Measurements from ENCODE around the gene FNIP2.
A peak's percentile ranks its signal among the peaks of the same experiment; 100 is the strongest.

FNIP2 gene

DNA sequence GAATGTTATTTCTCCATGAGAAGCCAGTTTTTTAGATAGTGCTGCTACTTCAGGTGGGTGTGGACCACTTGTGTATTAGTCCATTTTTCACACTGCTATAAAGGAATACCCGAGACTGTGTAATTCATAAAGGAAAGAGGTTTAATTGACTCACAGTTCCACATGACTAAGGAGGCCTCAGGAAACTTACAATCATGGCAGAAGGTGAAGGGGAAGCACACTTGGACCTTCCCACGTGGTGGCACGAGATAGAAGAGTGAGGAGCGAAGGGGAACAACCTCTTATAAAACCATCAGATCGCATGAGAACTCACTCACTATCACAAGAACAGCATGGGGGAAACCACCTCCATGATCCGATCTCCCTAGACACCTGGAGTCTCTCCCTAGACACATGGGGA is 42.2 kb upstream of the FNIP2 start:
- Histone ChIP-seq H3K79me1 (ENCODE audit: low read length) (peaks cover 2% of the 10 kb centered on the region), H3K4me3 (ENCODE audit: low read length) (no peak overlapping the region), H3K9ac (ENCODE audit: low read length) (no peak overlapping the region), H3K56ac (ENCODE audit: low read length) (no peak overlapping the region), H2AK5ac (ENCODE audit: low read length) (no peak overlapping the region), H3K27me3 (ENCODE audit: insufficient read depth, low read length, poor library complexity) (no peaks in the 10 kb centered on the region), H3K4me2 (ENCODE audit: low read length) (no peak overlapping the region), H3K4ac (ENCODE audit: low read depth, low read length) (no peak overlapping the region), H4K8ac (ENCODE audit: low read depth, low read length) (no peak overlapping the region), H2BK120ac (ENCODE audit: low read depth, low read length) (no peak overlapping the region), H2BK5ac (ENCODE audit: low read length) (no peak overlapping the region), H3K79me2 (ENCODE audit: control insufficient read depth, insufficient read depth, low read length) (peaks cover 7% of the 10 kb centered on the region), H2BK15ac (replicated peaks; ENCODE audit: low read depth) (no peak overlapping the region), H3K23ac (ENCODE audit: low read length) (no peak overlapping the region), H3K4me1 (ENCODE audit: control insufficient read depth, low read depth, low read length) (no peaks in the 10 kb centered on the region), H3K36me3 (ENCODE audit: control insufficient read depth, insufficient read depth, low read length) (no peaks in the 10 kb centered on the region), H3K18ac (ENCODE audit: low read length) (no peak overlapping the region), H4K5ac (ENCODE audit: low read length) (no peak overlapping the region), H3K27ac (ENCODE audit: low read depth, low read length) (no peak overlapping the region)
- no peak for DNase-seq
- WGBS (ENCODE audit: extremely low coverage, insufficient coverage, low lambda C conversion rate), result no CpG with 5 or more reads among the region's 6 CpGs

DNA sequence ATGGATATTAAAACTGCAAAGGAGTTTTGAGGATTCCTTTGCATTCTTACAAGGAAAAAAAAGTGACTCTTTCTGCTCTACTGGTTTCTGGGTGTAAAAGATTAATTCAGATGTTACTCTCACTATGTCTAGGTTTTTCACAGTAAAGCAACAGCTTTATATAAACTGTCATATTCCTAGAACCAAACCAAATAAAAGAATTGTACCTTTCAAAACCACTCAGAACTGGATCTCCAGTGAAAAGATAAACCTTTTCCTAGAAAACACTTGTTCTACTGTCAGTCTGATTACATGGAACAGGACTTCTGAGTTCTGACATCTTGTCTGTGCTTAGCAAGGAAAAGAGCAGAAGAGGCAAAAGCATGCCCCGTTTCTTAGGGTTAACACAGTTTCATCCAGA is 40.6 kb upstream of the FNIP2 start:
- Histone ChIP-seq H3K36me3 (ENCODE audit: control insufficient read depth, insufficient read depth, low read length) (no peaks in the 10 kb centered on the region), H4K8ac (ENCODE audit: low read depth, low read length) (no peak overlapping the region), H2BK120ac (ENCODE audit: low read depth, low read length) (no peak overlapping the region), H3K4me2 (ENCODE audit: low read length) (no peak overlapping the region), H3K9ac (ENCODE audit: low read length) (no peak overlapping the region), H3K4me1 (ENCODE audit: control insufficient read depth, low read depth, low read length) (no peaks in the 10 kb centered on the region), H3K4ac (ENCODE audit: low read depth, low read length) (no peak overlapping the region), H3K56ac (ENCODE audit: low read length) (no peak overlapping the region), H2BK15ac (replicated peaks; ENCODE audit: low read depth) (no peak overlapping the region), H4K5ac (ENCODE audit: low read length) (no peak overlapping the region), H3K23ac (ENCODE audit: low read length) (no peak overlapping the region), H3K4me3 (ENCODE audit: low read length) (no peak overlapping the region), H3K79me1 (ENCODE audit: low read length) (no peaks in the 10 kb centered on the region), H3K27ac (ENCODE audit: low read depth, low read length) (no peak overlapping the region), H2AK5ac (ENCODE audit: low read length) (no peak overlapping the region), H3K18ac (ENCODE audit: low read length) (no peak overlapping the region), H3K79me2 (ENCODE audit: control insufficient read depth, insufficient read depth, low read length) (no peaks in the 10 kb centered on the region), H2BK5ac (ENCODE audit: low read length) (no peak overlapping the region), H3K27me3 (ENCODE audit: insufficient read depth, low read length, poor library complexity) (no peaks in the 10 kb centered on the region)
- DNase-seq, result no peak
- no CpG with 5 or more reads among the region's 1 CpG for WGBS (ENCODE audit: extremely low coverage, insufficient coverage, low lambda C conversion rate)

DNA sequence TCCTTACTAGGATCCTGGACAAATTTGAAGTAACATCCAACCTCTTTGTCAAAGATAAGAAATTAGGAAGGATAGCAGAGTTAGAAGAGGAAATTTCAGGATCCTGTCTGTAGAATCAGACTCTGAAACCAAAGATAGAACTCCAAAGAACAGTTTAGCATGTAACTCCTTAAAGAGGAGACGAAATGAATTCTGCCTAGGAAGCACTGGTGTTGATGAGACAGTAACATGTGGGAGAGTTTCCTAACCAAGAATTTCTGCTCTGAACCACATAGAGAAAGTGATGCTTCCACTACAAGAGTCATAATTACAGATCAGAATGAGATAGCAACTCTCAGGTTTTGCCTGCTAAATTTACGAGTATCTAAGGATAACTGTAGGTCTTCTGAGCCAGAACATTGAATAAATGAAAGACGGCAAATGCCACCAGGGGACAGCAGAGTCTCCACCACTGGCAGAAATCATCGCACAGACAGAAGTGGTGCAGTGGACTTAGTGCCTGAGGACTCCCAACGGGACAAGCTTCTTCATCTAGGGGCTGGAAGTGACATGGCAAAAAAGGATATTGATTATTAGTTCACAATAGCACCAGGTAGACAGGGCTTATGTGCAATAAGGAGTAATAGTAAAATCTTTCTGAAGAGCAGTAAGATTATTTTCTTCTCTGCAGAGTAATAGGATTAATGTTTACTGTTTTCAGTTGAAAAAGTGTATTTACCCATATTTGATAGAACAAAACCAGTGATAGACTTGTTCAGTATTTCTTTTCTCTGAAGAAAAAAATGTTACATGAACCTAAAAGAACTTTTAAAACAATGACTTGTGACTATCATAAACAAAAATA is 38.9 kb upstream of the FNIP2 start:
- no peaks in the 10 kb centered on the region for H3K79me2 ChIP-seq (ENCODE audit: control insufficient read depth, insufficient read depth, low read length)
- H3K79me1 ChIP-seq (ENCODE audit: low read length), result no peaks in the 10 kb centered on the region
- no peak overlapping the region for H4K8ac ChIP-seq (ENCODE audit: low read depth, low read length)
- no peak overlapping the region for H3K27ac ChIP-seq (ENCODE audit: low read depth, low read length)
- no peak overlapping the region for H2BK15ac ChIP-seq (replicated peaks; ENCODE audit: low read depth)
- no peaks in the 10 kb centered on the region for H3K27me3 ChIP-seq (ENCODE audit: insufficient read depth, low read length, poor library complexity)
- H3K4me2 ChIP-seq (ENCODE audit: low read length), result no peak overlapping the region
- no peak overlapping the region for H4K5ac ChIP-seq (ENCODE audit: low read length)
- DNase-seq, result peak; percentile 68
- H3K9ac ChIP-seq (ENCODE audit: low read length), result no peak overlapping the region
- no CpG with 5 or more reads among the region's 5 CpGs for WGBS (ENCODE audit: extremely low coverage, insufficient coverage, low lambda C conversion rate)
- H3K4me3 ChIP-seq (ENCODE audit: low read length), result no peak overlapping the region
- no peak overlapping the region for H3K18ac ChIP-seq (ENCODE audit: low read length)
- H2AK5ac ChIP-seq (ENCODE audit: low read length), result no peak overlapping the region
- H3K4ac ChIP-seq (ENCODE audit: low read depth, low read length), result no peak overlapping the region
- no peaks in the 10 kb centered on the region for H3K4me1 ChIP-seq (ENCODE audit: control insufficient read depth, low read depth, low read length)
- H3K56ac ChIP-seq (ENCODE audit: low read length), result no peak overlapping the region
- H3K23ac ChIP-seq (ENCODE audit: low read length), result no peak overlapping the region
- H2BK120ac ChIP-seq (ENCODE audit: low read depth, low read length), result no peak overlapping the region
- no peaks in the 10 kb centered on the region for H3K36me3 ChIP-seq (ENCODE audit: control insufficient read depth, insufficient read depth, low read length)
- no peak overlapping the region for H2BK5ac ChIP-seq (ENCODE audit: low read length)

DNA sequence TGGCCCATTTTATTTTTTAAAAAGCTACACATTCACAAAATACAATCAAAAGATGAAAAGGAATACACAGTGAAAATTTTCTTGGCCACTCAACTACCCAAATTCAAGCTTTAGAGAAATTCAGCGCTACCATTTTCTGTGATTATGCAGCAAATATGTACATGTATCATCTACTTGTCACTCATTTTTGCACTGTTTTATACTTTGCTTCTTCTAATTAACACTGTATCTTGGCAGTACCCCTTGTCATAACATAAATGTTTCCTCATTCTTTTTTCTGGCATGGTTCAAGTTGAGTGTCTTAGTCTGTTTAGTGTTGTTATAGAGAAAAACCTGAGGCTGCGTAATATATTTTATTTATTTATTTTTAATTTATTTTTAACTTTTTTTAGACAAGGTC is 30.0 kb upstream of the FNIP2 start:
- Histone ChIP-seq H3K27ac (ENCODE audit: low read depth, low read length) (no peak overlapping the region), H3K4me1 (ENCODE audit: control insufficient read depth, low read depth, low read length) (no peaks in the 10 kb centered on the region), H2BK15ac (replicated peaks; ENCODE audit: low read depth) (no peak overlapping the region), H3K9ac (ENCODE audit: low read length) (no peak overlapping the region), H3K23ac (ENCODE audit: low read length) (no peak overlapping the region), H3K36me3 (ENCODE audit: control insufficient read depth, insufficient read depth, low read length) (no peaks in the 10 kb centered on the region), H2AK5ac (ENCODE audit: low read length) (no peak overlapping the region), H3K4me2 (ENCODE audit: low read length) (no peak overlapping the region), H3K27me3 (ENCODE audit: insufficient read depth, low read length, poor library complexity) (no peaks in the 10 kb centered on the region), H3K4me3 (ENCODE audit: low read length) (no peak overlapping the region), H4K5ac (ENCODE audit: low read length) (no peak overlapping the region), H2BK5ac (ENCODE audit: low read length) (no peak overlapping the region), H3K18ac (ENCODE audit: low read length) (no peak overlapping the region), H3K79me1 (ENCODE audit: low read length) (no peaks in the 10 kb centered on the region), H2BK120ac (ENCODE audit: low read depth, low read length) (no peak overlapping the region), H4K8ac (ENCODE audit: low read depth, low read length) (no peak overlapping the region), H3K4ac (ENCODE audit: low read depth, low read length) (no peak overlapping the region), H3K79me2 (ENCODE audit: control insufficient read depth, insufficient read depth, low read length) (no peaks in the 10 kb centered on the region), H3K56ac (ENCODE audit: low read length) (no peak overlapping the region)
- no peak for DNase-seq
- WGBS (ENCODE audit: extremely low coverage, insufficient coverage, low lambda C conversion rate), result no CpG with 5 or more reads among the region's 2 CpGs

DNA sequence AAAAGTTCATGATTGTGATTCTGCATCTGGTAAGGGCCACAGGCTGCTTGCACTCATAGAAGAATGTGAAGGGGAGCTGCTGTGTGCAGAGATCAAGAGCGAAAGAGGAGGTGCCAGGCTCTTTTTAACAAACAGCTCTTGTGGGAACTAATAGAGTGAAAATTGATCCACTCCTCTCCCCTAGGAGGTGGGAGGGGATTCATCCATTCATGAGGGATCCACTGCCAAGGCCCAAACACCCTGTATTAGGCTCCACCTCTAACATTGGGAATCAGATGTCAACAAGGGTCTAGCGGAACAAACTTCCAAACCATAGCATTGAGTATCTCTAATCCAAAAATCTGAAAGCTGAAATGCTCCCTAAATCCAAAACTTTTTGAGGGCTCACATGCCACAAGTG is 29.2 kb upstream of the FNIP2 start:
- Histone ChIP-seq H3K27ac (ENCODE audit: low read depth, low read length) (no peak overlapping the region), H3K56ac (ENCODE audit: low read length) (no peak overlapping the region), H3K27me3 (ENCODE audit: insufficient read depth, low read length, poor library complexity) (no peaks in the 10 kb centered on the region), H3K4ac (ENCODE audit: low read depth, low read length) (no peak overlapping the region), H3K79me2 (ENCODE audit: control insufficient read depth, insufficient read depth, low read length) (no peaks in the 10 kb centered on the region), H3K36me3 (ENCODE audit: control insufficient read depth, insufficient read depth, low read length) (no peaks in the 10 kb centered on the region), H3K23ac (ENCODE audit: low read length) (no peak overlapping the region), H2BK15ac (replicated peaks; ENCODE audit: low read depth) (no peak overlapping the region), H2BK120ac (ENCODE audit: low read depth, low read length) (no peak overlapping the region), H2BK5ac (ENCODE audit: low read length) (no peak overlapping the region), H3K9ac (ENCODE audit: low read length) (no peak overlapping the region), H3K4me1 (ENCODE audit: control insufficient read depth, low read depth, low read length) (no peaks in the 10 kb centered on the region), H3K79me1 (ENCODE audit: low read length) (no peaks in the 10 kb centered on the region), H3K4me3 (ENCODE audit: low read length) (no peak overlapping the region), H2AK5ac (ENCODE audit: low read length) (no peak overlapping the region), H3K18ac (ENCODE audit: low read length) (no peak overlapping the region), H3K4me2 (ENCODE audit: low read length) (no peak overlapping the region), H4K8ac (ENCODE audit: low read depth, low read length) (no peak overlapping the region), H4K5ac (ENCODE audit: low read length) (no peak overlapping the region)
- no peak for DNase-seq
- WGBS (ENCODE audit: extremely low coverage, insufficient coverage, low lambda C conversion rate), result no CpG with 5 or more reads among the region's 2 CpGs
